ENCODE results near the gene NT5C2. TPM values are rescaled to one million over a fixed set of nuclear protein-coding genes. Genes with fewer than 3 reads are reported as not detected.

NT5C2 gene
- total RNA-seq, 1 experiment from 2014 or later: 76.1 TPM

DNA sequence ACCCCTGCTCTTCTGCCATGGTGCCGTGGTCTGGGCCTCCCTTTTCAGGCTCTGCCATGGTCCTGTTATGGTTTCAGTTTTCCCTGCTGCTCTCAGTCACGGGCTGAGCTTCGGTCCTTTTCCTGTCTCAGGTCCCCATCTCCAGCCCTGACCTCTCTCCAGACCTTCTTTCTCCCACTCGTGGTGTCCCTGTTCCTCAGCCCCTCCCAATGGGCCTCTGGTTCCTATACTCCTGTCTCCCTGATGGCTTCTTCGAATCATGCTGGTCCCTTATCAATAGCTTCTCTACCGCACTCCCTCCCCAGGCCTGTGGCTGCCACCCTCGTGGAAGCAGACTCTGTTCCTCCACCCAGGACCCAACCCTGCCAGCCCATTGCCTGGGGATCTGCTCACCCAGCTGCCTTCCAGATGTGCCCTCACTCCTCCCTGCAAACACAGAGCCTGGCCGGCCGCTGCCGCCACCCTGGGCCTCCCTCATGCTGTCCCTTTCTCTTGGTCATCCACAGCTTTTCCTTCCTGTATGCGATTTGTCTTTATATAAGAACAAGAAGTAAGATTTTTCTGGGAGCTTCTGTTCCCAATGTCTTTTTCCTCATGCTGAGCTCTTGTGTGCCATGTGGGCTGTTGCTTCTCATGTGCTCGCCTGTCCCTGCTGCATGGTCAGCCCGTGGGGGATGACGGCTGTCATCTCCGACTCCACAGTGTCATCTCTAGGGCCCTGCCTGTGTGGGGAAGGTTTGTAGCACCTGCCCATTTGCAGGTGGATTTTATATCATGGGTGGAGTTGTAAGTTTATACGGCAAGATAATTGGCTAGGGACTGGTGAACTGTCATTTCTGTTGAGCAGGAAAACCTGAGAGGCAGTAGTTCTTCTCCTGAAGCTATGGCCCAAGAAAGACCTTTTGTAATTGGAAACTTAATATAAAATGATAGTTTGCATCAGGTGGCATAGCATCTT lies 126.7 kb downstream of the NT5C2 start:
- CTCF ChIA-PET: interaction anchor here (0.5 to 1.7 kb wide), 7 partner anchors 9 to 231 kb away, joined by 3 to 5 read pairs (median 4); partner anchors contain the start of gene CNNM2
- H3K27ac Mint-ChIP-seq: no peak overlapping the region
- no peak for ATAC-seq

GRCh38 chr10:103064956-103065355 lies 128.1 kb downstream of the NT5C2 start:
- DNase-seq (ENCODE audit: low spot score): no peak
- no peaks in the 10 kb centered on the region for H3K27me3 Mint-ChIP-seq (ENCODE audit: low read depth)
- no peak overlapping the region; the same call in 1 of the 2 replicates for H3K27ac Mint-ChIP-seq
- ChIA-PET CTCF (interaction anchor here (0.5 to 1.4 kb wide), 4 partner anchors 147 to 654 kb away, joined by 3 to 7 read pairs (median 4); partner anchors contain the start of gene CNNM2), POLR2A (interaction anchor here (1.1 kb wide), 1 partner anchor 147 kb away, joined by 3 read pairs; the partner anchor contains the start of gene CNNM2)
- H3K4me1 Mint-ChIP-seq: peaks cover 15% of the 10 kb centered on the region
- no peaks in the 10 kb centered on the region; the same call in 1 of the 2 replicates for H3K36me3 Mint-ChIP-seq
- TF ChIP-seq, protein P1, sequence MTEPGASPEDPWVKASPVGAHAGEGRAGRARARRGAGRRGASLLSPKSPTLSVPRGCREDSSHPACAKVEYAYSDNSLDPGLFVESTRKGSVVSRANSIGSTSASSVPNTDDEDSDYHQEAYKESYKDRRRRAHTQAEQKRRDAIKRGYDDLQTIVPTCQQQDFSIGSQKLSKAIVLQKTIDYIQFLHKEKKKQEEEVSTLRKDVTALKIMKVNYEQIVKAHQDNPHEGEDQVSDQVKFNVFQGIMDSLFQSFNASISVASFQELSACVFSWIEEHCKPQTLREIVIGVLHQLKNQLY (CRISPR knock-in tag; IDR thresholded peaks at IDR 0.05): no peak
- no peak for TF ChIP-seq ZNF423 (CRISPR knock-in tag; IDR thresholded peaks at IDR 0.05)
- TF ChIP-seq ZBTB43 (CRISPR knock-in tag; IDR thresholded peaks at IDR 0.05): no peak
- H3K9me3 Mint-ChIP-seq: no peaks in the 10 kb centered on the region
- no peak for ATAC-seq
- H3K4me3 Mint-ChIP-seq: no peak overlapping the region

More for the DNA sequence above, 126.7 kb downstream of the NT5C2 start:
- Mint-ChIP-seq H3K27me3 (ENCODE audit: low read depth) (no peaks in the 10 kb centered on the region), H3K4me1 (peaks cover 15% of the 10 kb centered on the region), H3K4me3 (no peak overlapping the region), H3K9me3 (no peaks in the 10 kb centered on the region), H3K36me3 (no peaks in the 10 kb centered on the region; the same call in 1 of the 2 replicates)
- TF ChIP-seq MXD4 (CRISPR knock-in tag; IDR thresholded peaks at IDR 0.05; ENCODE audit: borderline replicate concordance) (no peak), SMAD3 (CRISPR knock-in tag; IDR thresholded peaks at IDR 0.05; ENCODE audit: borderline replicate concordance) (no peak), PRRX2 (CRISPR knock-in tag; IDR thresholded peaks at IDR 0.05) (no peak), ZSCAN18 (CRISPR knock-in tag; IDR thresholded peaks at IDR 0.05) (no peak), NR3C1 (CRISPR knock-in tag; conservative IDR thresholded peaks at IDR 0.05; ENCODE audit: low read depth) (no peak), SMAD4 (CRISPR knock-in tag; IDR thresholded peaks at IDR 0.05) (no peak), TEAD1 (CRISPR knock-in tag; IDR thresholded peaks at IDR 0.05) (no peak), RORB (CRISPR knock-in tag; IDR thresholded peaks at IDR 0.05) (no peak)
- TF ChIP-seq, protein P2, sequence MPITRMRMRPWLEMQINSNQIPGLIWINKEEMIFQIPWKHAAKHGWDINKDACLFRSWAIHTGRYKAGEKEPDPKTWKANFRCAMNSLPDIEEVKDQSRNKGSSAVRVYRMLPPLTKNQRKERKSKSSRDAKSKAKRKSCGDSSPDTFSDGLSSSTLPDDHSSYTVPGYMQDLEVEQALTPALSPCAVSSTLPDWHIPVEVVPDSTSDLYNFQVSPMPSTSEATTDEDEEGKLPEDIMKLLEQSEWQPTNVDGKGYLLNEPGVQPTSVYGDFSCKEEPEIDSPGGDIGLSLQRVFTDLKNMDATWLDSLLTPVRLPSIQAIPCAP (CRISPR knock-in tag; IDR thresholded peaks at IDR 0.05): no peak
- TF ChIP-seq, protein P3, sequence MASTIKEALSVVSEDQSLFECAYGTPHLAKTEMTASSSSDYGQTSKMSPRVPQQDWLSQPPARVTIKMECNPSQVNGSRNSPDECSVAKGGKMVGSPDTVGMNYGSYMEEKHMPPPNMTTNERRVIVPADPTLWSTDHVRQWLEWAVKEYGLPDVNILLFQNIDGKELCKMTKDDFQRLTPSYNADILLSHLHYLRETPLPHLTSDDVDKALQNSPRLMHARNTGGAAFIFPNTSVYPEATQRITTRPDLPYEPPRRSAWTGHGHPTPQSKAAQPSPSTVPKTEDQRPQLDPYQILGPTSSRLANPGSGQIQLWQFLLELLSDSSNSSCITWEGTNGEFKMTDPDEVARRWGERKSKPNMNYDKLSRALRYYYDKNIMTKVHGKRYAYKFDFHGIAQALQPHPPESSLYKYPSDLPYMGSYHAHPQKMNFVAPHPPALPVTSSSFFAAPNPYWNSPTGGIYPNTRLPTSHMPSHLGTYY (CRISPR knock-in tag; IDR thresholded peaks at IDR 0.05): no peak
- no peak for DNase-seq (ENCODE audit: low spot score)
- POLR2A ChIA-PET: interaction anchor here (1.3 kb wide), 1 partner anchor 149 kb away, joined by 5 read pairs; the partner anchor contains the start of gene CNNM2
